DMS 273 (cell line): Measurements from ENCODE around the gene VRK3.

ENCODE experiments used
- DNase-seq: peaks from one replicate; lab custom pipeline; 2025; ENCODE audit not compliant: unreplicated experiment; lab: John Stamatoyannopoulos, UW

The VRK3 gene

GRCh38 chr19:49932041-49932451, 93.1 kb downstream of the VRK3 start:
- no peak for DNase-seq

- DNase-seq, result no peak
These were observed 93.7 kb downstream of the VRK3 start for GRCh38 chr19:49931293-49932040.

GRCh38 chr19:49930483-49931011, 94.6 kb downstream of the VRK3 start:
- no peak for DNase-seq

- DNase-seq, result peak; percentile 97
These were observed 95.3 kb downstream of the VRK3 start for GRCh38 chr19:49929611-49930482.

GRCh38 chr19:49929121-49929610, 96.0 kb downstream of the VRK3 start, which contains the start of the genes ATF5 and NUP62:
Gene ATF5 (plus strand): TSS chr19:49929205. CDS start chr19:49930851, 1,646 bp downstream.
Gene NUP62 (minus strand): TSS chr19:49929504. CDS start chr19:49909807, 19,697 bp downstream.
- DNase-seq, result peak; percentile 97

GRCh38 chr19:49927526-49928264, 97.5 kb downstream of the VRK3 start:
- no peak for DNase-seq

- no peak for DNase-seq
These were observed 98.7 kb downstream of the VRK3 start for GRCh38 chr19:49926515-49926914.
